Gastrocnemius medialis (tissue), 4 donors: ENCODE results near the gene ZBED1.

Experiments
- POLR2A ChIP-seq, 2 donors: fragments of 450-650 bp; IDR thresholded peaks; one replicate each; pipeline ENCODE4 v1.6.1; 2017; ENCODE audit warnings: antibody characterized with exemption in 2 of 2, mild to moderate bottlenecking in 2 of 2, moderate library complexity in 2 of 2
- TF ChIP-seq, protein P1 (sequence below), 5 experiments: fragments of 450-650 bp in 3 of 5; fragments of 200-600 bp in 2 of 5; sonication (generic) in 2 of 5; IDR thresholded peaks in 4 of 5; conservative IDR thresholded peaks in 1 of 5; 1 replicate in 4 of 5; 2 replicates in 1 of 5; pipeline ENCODE4 v1.5.1; 2016 to 2019; ENCODE audit warnings: antibody characterized with exemption in 5 of 5, mild to moderate bottlenecking in 3 of 5, moderate library complexity in 3 of 5

GRCh38 chrX:2502668-2503519 lies 2.1 kb upstream of the ZBED1 start:
- TF ChIP-seq, protein P1, sequence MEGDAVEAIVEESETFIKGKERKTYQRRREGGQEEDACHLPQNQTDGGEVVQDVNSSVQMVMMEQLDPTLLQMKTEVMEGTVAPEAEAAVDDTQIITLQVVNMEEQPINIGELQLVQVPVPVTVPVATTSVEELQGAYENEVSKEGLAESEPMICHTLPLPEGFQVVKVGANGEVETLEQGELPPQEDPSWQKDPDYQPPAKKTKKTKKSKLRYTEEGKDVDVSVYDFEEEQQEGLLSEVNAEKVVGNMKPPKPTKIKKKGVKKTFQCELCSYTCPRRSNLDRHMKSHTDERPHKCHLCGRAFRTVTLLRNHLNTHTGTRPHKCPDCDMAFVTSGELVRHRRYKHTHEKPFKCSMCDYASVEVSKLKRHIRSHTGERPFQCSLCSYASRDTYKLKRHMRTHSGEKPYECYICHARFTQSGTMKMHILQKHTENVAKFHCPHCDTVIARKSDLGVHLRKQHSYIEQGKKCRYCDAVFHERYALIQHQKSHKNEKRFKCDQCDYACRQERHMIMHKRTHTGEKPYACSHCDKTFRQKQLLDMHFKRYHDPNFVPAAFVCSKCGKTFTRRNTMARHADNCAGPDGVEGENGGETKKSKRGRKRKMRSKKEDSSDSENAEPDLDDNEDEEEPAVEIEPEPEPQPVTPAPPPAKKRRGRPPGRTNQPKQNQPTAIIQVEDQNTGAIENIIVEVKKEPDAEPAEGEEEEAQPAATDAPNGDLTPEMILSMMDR (IDR thresholded peaks at IDR 0.05 in 4 of 5, conservative IDR thresholded peaks at IDR 0.05 in 1 of 5) = no peak
- TF ChIP-seq POLR2A (IDR thresholded peaks at IDR 0.05) = no peak
